ENCODE measurements around the gene PRKG1.

PRKG1 gene

GRCh38 chr10:51074238-51075028, at the start of gene PRKG1:
TSS of gene PRKG1 (plus strand) at chr10:51074487.
- no peak for DNase-seq

DNA sequence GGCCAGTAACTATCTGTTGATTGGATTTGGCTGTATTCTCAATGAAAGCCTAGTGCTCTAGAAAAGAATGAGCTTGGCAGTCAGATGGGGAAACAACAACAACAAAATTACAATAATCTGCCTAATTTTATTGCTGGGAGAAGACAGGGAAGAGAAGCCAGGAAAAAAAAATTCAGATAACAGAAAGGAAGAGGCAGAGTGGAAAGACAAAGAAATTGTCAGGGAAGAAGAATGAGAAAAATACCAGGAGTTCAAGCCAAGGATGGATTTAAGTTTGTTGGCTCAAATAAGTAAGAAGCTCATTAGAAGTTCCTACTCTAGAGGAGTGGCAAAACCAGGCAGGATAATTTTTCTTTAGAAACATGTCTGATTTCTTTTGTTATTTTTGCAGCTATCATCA, 45.9 kb upstream of the PRKG1 start:
- no peak for DNase-seq

GRCh38 chr10:51029172-51029641, 45.1 kb upstream of the PRKG1 start:
- DNase-seq: no peak

DNA sequence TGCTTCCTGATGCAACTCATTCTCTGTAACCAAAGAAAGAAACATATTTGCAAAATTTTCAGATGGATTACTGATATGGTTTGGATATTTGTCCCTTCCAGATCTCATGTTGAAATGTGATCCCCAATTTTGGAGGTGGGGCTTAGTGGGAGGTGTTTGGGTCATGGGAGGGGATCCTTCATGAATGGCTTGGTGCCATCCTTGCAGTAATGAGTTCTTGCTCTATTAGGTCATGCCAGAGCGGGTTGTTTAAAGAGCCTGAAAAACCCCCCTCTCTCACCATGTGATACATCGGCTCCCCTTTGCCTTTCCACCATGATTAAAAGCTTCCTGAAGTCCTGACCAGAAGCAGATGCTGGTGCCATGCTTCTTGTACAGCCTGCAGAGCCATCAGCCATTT, 43.8 kb upstream of the PRKG1 start:
- no peak for DNase-seq

GRCh38 chr10:51031950-51032349, 42.3 kb upstream of the PRKG1 start:
- no peak for DNase-seq

GRCh38 chr10:51034769-51035168, 39.5 kb upstream of the PRKG1 start:
- no peak for DNase-seq

DNA sequence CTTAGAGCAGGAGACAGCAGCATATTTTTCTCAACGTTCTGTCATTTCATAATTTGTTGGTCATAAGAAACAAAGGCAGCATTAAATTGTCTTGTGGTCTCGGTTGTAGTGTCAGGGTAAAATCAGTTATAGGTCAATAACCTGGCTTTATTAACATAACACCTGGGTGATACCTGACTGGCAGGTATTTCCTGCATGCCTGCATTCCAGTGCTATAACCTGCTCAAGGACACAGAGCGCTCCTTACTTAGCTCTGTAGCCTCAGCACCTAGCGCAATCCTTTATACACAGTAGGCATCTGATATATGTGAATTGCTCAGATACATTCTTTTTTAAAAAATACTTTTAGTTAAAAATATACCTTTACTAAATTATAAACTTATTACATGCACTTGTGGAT, 38.9 kb upstream of the PRKG1 start:
- DNase-seq: no peak

DNA sequence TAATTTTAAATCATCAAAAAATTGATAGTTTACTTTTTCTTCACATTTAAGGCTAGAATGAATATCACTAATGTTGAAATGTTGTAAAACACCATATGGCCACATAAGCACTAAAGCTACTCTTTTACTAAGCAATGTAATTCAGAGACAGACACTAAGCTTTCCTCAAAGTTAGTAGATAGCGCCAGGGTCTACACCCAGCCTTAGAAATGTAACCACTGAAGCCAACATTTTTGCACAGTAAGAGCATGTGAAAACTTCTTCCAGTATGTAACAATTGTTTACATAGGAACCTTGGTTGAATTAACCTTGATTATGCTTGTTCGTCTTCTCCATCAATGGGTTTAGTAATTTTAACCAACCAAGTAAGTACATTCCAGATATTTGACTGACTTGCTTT, 28.4 kb upstream of the PRKG1 start:
- DNase-seq: no peak

GRCh38 chr10:51046654-51047053, 27.6 kb upstream of the PRKG1 start:
- DNase-seq: no peak

GRCh38 chr10:51047857-51048256, 26.4 kb upstream of the PRKG1 start:
- no peak for DNase-seq

- no peak for DNase-seq
These were observed 25.5 kb upstream of the PRKG1 start for GRCh38 chr10:51048792-51049191.

DNA sequence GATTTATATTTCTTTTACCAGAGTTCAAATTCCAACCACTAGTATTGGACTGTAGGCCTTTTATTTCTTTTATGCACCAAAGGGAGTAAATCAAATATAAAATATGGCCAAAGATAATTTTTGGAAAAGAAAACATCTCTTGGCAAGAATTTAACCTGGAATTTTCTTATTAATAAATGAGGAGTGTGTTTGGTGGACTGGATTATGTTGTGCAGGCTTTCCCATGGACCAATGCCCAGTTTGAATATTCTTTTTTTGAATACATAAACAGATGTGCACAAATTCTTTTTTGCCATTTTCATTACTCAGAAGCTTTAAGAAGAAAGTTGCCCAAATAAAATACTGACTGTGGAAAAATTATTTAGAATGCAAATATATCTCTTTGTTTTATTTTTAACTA, 22.1 kb upstream of the PRKG1 start:
- DNase-seq: no peak

GRCh38 chr10:51057925-51058324, 16.4 kb upstream of the PRKG1 start:
- DNase-seq: no peak

DNA sequence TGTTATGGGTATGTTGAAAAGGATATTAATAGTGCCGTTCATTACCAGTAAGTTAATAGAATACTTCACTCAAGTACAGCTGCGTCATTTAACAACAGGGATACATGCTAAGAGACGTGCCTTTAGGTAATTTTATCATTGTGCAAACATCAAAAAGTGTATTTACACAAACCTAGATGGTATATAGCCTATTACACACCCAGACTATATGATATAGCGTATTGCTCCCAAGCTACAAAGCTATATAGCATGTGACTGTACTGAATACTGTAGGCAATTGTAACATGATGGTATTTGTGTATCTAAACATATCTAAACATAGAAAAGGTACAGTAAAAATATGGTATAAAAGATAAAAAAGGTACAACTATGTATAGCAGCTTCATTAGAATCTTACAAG, 11.1 kb upstream of the PRKG1 start:
- DNase-seq: no peak

DNA sequence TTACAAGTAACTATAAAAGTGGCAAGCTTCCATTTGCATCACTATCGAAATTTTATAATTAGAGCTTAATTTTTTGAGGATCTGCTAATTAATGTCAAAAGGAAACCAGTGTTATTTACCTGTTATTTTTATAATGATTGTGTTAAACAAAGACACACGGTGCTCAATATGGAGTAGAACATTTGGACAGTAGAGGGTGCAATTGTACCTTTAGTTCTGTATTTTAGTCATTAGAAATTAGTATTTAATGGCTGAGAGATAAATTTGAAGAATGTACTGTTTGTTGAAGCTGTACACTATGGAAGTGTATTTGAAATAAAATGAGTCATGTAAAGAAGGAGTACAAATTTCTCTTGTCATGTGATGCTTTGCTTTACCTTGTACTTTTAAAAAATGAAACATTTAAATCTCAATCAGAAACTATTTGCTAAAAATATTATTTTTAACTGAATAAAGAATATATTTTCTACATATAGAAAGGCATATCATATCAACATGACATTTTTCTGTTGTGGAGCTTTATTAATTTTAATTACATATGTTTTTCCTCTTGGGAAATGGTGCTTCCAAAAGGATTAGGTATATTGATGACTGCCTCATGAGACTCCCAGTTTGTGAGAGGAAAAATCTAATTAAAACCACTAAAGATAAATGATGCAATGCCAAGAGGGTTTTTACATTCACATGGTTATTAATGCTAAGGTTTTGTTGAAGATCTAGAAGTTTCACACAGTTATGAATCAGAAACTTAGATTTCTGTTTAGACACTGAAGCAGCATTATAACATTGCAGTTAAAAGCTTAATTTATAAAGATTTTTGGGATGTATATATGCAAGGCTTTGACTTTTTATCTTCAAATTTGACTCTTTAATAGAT, 10.4 kb upstream of the PRKG1 start:
- no peak for DNase-seq

DNA sequence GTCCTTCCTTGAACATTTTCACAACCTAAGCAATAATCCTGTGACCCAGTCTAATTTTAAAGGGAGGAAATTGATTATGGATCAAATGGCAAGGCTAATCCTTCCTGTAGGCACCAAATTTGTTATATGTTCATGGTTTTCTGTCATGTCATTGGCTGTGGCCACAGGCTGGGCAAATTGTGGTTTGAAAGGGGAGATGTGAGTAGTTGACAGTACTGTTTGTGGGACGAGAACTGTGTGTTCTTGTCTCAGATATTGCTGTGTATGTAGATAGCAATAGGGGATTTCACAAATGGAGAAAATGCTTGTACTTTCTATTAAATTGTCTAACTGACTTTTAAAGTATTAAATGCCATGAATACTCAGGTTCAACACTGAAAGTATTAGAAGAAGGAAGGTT, 8.1 kb upstream of the PRKG1 start:
- DNase-seq: no peak

GRCh38 chr10:51072210-51072609, 2.1 kb upstream of the PRKG1 start:
- DNase-seq: no peak

- no peak for DNase-seq
These were observed 1.3 kb upstream of the PRKG1 start for GRCh38 chr10:51072921-51073434.

DNA sequence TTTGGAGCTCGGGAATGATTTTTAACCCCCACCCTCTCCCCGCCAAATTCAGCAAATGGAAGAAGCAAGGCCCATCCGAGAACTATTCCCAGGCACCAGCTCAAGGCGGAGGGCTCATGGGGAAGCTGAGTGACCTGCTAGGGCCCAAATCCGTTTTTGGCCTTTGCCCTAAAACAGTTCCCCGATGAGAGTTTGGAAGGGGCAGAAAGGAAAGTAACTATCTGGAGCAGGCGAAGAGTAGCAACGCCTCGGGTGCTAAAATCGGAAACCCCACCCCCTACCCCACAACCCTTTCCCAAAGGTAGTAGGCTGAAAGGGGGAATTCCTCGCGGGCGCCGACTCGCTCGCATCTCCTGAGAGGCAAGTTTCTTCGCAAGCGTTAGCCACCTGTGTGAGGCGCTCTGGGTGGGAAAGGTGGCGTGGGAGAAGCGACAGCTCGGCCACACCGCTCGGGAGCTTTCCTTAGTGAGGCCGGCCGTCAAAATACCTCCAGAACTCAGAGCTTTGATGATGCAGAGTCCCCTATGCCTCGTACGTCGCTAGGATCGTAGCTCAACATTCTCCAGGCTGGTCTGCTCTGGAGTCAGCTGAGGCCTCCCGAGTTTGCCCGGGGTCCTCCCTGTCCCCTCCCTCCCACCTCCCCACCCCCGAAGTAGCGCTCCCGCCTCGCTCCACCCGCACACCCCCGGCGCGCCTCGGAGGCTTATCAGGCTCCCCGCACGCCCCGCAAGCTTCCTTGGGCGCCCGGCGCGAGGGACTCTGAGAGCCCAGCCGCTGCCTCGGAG, 642 bp upstream of the PRKG1 start:
- DNase-seq: no peak

DNA sequence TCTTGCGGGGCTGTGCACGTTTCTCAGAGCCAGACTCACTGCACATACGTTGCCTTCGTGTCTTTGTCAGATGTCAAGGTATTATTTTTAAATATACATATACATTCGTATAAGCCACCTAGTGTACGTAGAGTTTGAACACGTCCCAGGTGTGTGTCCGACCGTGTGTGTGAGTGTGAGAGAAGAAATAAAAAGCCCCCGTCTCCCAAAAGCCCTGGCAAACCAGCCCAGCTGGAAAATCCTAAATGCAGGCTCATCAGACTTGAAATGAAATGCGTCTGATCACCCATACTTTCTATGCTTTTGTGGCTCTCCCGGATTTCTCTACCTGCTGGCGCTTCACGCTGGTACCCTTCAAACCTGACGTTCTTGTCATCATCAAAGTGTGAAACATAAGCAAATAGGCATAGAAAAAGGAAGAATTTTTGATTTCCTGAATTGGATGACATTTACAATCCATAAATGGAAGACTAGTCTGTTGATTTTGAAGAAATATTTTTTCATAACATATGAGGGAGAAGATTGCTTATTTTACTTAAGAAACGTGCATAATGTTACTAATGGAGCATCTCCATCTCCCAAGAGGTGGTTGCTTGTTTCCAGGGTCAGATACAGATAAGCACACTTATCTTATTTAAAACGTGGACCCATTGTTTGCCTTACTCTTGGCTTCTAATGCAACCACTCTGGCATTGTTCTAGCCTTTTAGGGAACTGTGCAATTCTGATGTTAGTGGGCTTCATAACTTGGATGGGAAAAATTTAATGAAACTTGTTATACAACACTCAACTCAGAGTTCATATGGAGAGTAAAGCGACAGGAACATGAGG, 971 bp downstream of the PRKG1 start:
- no peak for DNase-seq

DNA sequence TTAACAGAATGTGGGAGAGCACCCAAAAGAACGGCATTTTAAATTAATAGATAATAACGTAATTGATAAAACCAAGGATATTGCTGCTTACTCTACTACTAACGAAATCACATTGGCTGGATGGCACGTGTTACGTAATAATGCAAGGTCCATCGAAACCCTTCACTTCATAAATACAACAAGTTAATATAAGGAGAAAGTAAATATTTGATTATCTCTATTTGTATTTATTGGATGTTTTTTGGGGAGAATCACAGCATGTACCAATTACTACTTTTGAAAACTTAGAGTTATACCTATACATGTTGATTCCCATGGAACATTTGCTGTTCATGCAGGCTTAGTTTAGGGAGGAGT, 1.6 kb downstream of the PRKG1 start:
- DNase-seq: no peak

- no peak for DNase-seq
These were observed 2.1 kb downstream of the PRKG1 start for GRCh38 chr10:51076299-51076841.
